Ovary (tissue), 3 donors: ENCODE data around the gene VWA2.

Experiments used
- EP300 ChIP-seq: sonication (generic); formaldehyde crosslinking; IDR thresholded peaks from one replicate; pipeline ENCODE4 v1.6.1; 2017; ENCODE audit warnings: antibody characterized with exemption
- POLR2A ChIP-seq: fragments of 450-650 bp; IDR thresholded peaks from one replicate; pipeline ENCODE4 v1.6.1; 2017; ENCODE audit warnings: antibody characterized with exemption, mild to moderate bottlenecking, moderate library complexity
- TF ChIP-seq, protein P1 (sequence below), 3 donors: fragments of 450-650 bp in 2 of 3; fragments of 200-600 bp in 1 of 3; IDR thresholded peaks; one replicate each; pipeline versions ENCODE4 v1.5.1 to v1.8.0; 2016 to 2022; ENCODE audit warnings: antibody characterized with exemption in 3 of 3, mild to moderate bottlenecking in 1 of 3
- donor health status: DM: no; HTN: no; CAD: no.

DNA sequence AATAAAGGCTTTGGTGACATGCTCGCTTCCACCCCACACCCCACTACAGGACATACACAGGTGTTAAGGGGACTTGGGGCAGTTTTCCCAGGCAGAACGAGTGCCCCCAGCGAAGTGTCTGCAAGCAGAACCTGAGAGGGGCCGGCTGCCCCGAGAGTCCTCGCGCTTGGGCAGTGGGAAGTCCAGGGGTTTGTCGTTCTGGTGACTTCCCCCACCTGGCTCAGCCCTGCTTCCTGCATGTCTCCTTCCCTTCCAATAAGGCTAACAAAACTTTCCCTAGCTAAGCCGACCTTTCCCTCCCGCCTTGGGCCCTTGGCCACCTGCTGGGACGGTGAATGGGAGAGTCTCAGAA, 916 bp downstream of the VWA2 start:
- no peak for TF ChIP-seq EP300
- TF ChIP-seq, protein P1, sequence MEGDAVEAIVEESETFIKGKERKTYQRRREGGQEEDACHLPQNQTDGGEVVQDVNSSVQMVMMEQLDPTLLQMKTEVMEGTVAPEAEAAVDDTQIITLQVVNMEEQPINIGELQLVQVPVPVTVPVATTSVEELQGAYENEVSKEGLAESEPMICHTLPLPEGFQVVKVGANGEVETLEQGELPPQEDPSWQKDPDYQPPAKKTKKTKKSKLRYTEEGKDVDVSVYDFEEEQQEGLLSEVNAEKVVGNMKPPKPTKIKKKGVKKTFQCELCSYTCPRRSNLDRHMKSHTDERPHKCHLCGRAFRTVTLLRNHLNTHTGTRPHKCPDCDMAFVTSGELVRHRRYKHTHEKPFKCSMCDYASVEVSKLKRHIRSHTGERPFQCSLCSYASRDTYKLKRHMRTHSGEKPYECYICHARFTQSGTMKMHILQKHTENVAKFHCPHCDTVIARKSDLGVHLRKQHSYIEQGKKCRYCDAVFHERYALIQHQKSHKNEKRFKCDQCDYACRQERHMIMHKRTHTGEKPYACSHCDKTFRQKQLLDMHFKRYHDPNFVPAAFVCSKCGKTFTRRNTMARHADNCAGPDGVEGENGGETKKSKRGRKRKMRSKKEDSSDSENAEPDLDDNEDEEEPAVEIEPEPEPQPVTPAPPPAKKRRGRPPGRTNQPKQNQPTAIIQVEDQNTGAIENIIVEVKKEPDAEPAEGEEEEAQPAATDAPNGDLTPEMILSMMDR (IDR thresholded peaks at IDR 0.05), result no peak
- no peak for TF ChIP-seq POLR2A
